ENCODE data around the gene CFAP46.

The CFAP46 gene

DNA sequence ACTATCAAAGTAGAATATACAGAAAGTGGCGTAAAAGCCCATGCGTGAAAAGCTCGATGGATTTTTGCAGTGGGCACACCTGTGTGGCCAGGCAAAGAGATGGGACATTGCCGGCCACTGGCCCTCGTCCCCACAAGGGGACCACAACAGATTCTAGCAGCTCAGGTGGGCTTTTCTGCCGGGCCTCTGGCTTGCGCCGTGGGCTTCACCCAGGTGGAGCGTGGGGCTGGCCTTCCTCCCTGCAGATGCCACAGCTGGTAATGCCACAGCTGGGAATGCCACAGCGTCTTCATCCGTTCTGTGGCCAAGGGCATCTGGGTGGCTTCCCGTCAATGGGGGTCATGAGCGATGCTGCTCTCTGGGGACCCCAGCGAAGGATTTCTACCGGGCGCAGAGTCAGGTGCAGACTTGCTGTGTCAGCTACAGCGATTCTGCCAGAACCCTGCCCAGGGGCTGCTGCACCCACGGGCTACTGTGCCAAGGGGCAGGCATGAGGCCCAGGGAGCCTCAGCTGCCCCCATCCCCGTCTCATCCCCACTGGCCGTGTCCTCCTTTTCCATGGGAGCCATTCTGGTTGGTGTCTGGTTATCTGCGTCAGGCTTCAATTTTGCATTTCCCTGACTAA, 103.9 kb downstream of the CFAP46 start:
- Histone ChIP-seq H3K9me3 (ENCODE audit: insufficient read depth, low read length, severe bottlenecking) (peaks cover 14% of the 10 kb centered on the region), H3K79me2 (ENCODE audit: insufficient read depth, low read length) (no peaks in the 10 kb centered on the region), H3K36me3 (ENCODE audit: insufficient read depth, low read length) (no peaks in the 10 kb centered on the region), H2AFZ (ENCODE audit: low read depth, low read length) (no peak overlapping the region), H4K20me1 (ENCODE audit: insufficient read depth, low read length) (peaks cover 6% of the 10 kb centered on the region; the same call in 1 of the 2 replicates), H3K9ac (ENCODE audit: low read depth, low read length) (no peak overlapping the region), H3K27ac (ENCODE audit: low read length) (no peak overlapping the region), H3K27me3 (ENCODE audit: insufficient read depth, low read length, poor library complexity) (no peaks in the 10 kb centered on the region), H3K4me3 (ENCODE audit: low read depth in 1 of 2, low read length in 2 of 2) (no peak overlapping the region), H3K4me1 (ENCODE audit: insufficient read depth, low read length) (no peaks in the 10 kb centered on the region), H3K4me2 (ENCODE audit: insufficient read depth, low read length) (no peak overlapping the region)
- no peak for TF ChIP-seq EZH2 (IDR thresholded peaks at IDR 0.05; ENCODE audit: borderline replicate concordance, low read depth, low read length, severe bottlenecking)
- TF ChIP-seq, protein P1, sequence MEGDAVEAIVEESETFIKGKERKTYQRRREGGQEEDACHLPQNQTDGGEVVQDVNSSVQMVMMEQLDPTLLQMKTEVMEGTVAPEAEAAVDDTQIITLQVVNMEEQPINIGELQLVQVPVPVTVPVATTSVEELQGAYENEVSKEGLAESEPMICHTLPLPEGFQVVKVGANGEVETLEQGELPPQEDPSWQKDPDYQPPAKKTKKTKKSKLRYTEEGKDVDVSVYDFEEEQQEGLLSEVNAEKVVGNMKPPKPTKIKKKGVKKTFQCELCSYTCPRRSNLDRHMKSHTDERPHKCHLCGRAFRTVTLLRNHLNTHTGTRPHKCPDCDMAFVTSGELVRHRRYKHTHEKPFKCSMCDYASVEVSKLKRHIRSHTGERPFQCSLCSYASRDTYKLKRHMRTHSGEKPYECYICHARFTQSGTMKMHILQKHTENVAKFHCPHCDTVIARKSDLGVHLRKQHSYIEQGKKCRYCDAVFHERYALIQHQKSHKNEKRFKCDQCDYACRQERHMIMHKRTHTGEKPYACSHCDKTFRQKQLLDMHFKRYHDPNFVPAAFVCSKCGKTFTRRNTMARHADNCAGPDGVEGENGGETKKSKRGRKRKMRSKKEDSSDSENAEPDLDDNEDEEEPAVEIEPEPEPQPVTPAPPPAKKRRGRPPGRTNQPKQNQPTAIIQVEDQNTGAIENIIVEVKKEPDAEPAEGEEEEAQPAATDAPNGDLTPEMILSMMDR (IDR thresholded peaks at IDR 0.05; ENCODE audit: borderline replicate concordance, extremely low read depth, low read length, poor library complexity, severe bottlenecking): no peak
- no peak for DNase-seq
- ATAC-seq (ENCODE audit: insufficient read depth, low read depth): no peak

DNA sequence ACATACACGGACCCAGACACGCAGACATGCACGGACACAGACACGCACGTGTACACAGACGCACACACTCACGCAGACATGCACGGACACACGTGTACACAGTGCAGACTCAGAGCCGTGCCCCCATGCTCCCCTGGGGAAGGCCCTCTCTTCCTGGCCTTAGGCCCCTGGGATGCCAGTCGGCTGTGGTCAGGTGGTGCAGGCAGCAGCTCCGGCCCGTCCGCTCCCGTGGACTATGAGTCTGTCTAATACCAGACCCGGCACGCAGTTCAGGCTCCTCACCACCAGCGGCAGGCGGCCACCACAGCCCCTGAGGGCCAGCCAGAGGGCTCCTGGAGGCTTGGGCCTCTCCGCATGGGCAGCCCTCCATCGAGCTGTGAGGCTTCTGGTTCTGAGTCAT, 104.5 kb downstream of the CFAP46 start:
- DNase-seq: no peak
- TF ChIP-seq, protein P1 (IDR thresholded peaks at IDR 0.05; ENCODE audit: borderline replicate concordance, extremely low read depth, low read length, poor library complexity, severe bottlenecking): no peak
- no peak for TF ChIP-seq EZH2 (IDR thresholded peaks at IDR 0.05; ENCODE audit: borderline replicate concordance, low read depth, low read length, severe bottlenecking)
- peaks cover 11% of the 10 kb centered on the region for H3K9me3 ChIP-seq (ENCODE audit: insufficient read depth, low read length, severe bottlenecking)

DNA sequence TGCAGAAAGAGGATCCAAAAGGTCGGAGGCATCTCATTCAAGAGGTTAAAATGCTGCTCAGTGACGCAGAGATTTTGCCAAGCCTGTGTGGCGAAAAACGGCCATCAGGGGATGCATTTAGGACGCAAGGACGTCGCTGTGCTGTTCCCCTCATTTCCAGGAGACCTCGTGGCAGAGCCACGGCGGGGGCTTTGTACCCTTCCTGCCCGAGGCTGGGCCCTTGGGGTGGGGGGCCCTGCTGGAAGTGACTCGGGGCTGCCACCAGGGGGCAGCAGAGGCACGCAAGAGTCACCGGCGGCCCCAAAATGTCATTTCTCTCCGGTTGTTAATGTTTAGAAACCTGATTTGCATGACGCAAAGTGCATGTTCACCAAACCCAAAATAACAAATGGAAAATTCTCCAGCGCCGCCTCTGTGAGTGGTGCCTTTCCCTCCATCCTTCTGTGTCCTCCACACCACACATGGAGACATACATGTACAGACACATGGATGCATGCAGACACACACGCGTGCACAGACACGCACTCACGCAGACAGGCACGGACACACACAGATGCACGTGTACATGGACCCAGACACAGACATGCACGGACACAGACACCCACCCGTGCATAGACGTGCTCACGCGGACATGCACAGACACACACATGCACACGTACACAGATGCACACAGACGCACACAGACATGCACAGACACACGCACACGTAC, 105.4 kb downstream of the CFAP46 start:
- H3K9me3 ChIP-seq (ENCODE audit: insufficient read depth, low read length, severe bottlenecking): peaks cover 2% of the 10 kb centered on the region
- H3K79me2 ChIP-seq (ENCODE audit: insufficient read depth, low read length): no peaks in the 10 kb centered on the region
- no peak overlapping the region for H3K4me2 ChIP-seq (ENCODE audit: insufficient read depth, low read length)
- no peak overlapping the region for H2AFZ ChIP-seq (ENCODE audit: low read depth, low read length)
- H3K9ac ChIP-seq (ENCODE audit: low read depth, low read length): no peak overlapping the region
- H3K4me3 ChIP-seq (ENCODE audit: low read depth in 1 of 2, low read length in 2 of 2): no peak overlapping the region
- no peaks in the 10 kb centered on the region for H3K27me3 ChIP-seq (ENCODE audit: insufficient read depth, low read length, poor library complexity)
- no peaks in the 10 kb centered on the region for H3K36me3 ChIP-seq (ENCODE audit: insufficient read depth, low read length)
- TF ChIP-seq, protein P1 (IDR thresholded peaks at IDR 0.05; ENCODE audit: borderline replicate concordance, extremely low read depth, low read length, poor library complexity, severe bottlenecking): peak; percentile 90
- no peak for TF ChIP-seq EZH2 (IDR thresholded peaks at IDR 0.05; ENCODE audit: borderline replicate concordance, low read depth, low read length, severe bottlenecking)
- peak; percentile 46 for DNase-seq
- no peak overlapping the region for H3K27ac ChIP-seq (ENCODE audit: low read length)
- ATAC-seq (ENCODE audit: insufficient read depth, low read depth): peak; percentile 75
- peaks cover 6% of the 10 kb centered on the region; the same call in 1 of the 2 replicates for H4K20me1 ChIP-seq (ENCODE audit: insufficient read depth, low read length)
- no peaks in the 10 kb centered on the region for H3K4me1 ChIP-seq (ENCODE audit: insufficient read depth, low read length)

More for the DNA sequence above, 104.5 kb downstream of the CFAP46 start:
- H3K36me3 ChIP-seq (ENCODE audit: insufficient read depth, low read length): no peaks in the 10 kb centered on the region
- no peak overlapping the region for H3K9ac ChIP-seq (ENCODE audit: low read depth, low read length)
- no peak overlapping the region for H3K4me3 ChIP-seq (ENCODE audit: low read depth in 1 of 2, low read length in 2 of 2)
- H3K27me3 ChIP-seq (ENCODE audit: insufficient read depth, low read length, poor library complexity): no peaks in the 10 kb centered on the region
- H2AFZ ChIP-seq (ENCODE audit: low read depth, low read length): no peak overlapping the region
- H3K4me1 ChIP-seq (ENCODE audit: insufficient read depth, low read length): no peaks in the 10 kb centered on the region
- no peaks in the 10 kb centered on the region for H3K79me2 ChIP-seq (ENCODE audit: insufficient read depth, low read length)
- no peak overlapping the region for H3K27ac ChIP-seq (ENCODE audit: low read length)
- no peak for ATAC-seq (ENCODE audit: insufficient read depth, low read depth)
- no peak overlapping the region for H3K4me2 ChIP-seq (ENCODE audit: insufficient read depth, low read length)
- peaks cover 6% of the 10 kb centered on the region; the same call in 1 of the 2 replicates for H4K20me1 ChIP-seq (ENCODE audit: insufficient read depth, low read length)
